ENCODE measurements around the gene ADAM8. TPM values are rescaled to one million over a fixed set of nuclear protein-coding genes. Genes with fewer than 3 reads are reported as not detected.

The ADAM8 gene
- total RNA-seq, 1 experiment from 2014 or later: 16.8 TPM

DNA sequence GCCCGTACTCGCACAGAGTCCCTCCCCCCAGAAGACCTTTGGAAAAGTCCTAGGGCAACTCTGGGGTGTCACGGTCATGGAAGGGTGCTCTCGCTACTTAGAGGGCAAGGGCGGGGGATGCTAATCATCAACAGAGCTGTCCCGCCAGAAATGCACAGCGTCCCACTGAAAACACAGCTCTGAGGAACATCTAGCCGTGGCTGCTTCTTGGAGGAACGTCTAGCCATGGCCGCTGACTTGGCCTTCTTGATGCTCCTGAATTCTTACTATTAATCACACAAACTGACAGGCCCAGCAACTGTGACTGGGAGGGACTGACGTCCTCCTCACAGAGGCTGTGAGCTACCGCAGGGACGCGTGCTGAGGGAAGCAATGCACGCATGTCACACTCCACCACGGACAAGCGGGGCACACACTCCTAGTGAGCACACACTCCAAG lies 30.3 kb upstream of the ADAM8 start:
- ChIA-PET CTCF (interaction anchor here (0.9 to 1.7 kb wide), 4 partner anchors 8 to 213 kb away, joined by 3 to 6 read pairs (median 4); no protein-coding TSS in a partner anchor), POLR2A (no interaction called here)
- no peaks in the 10 kb centered on the region for H3K27me3 ChIP-seq (replicated peaks; ENCODE audit: control insufficient read depth, insufficient read depth, low read length)
- Mint-ChIP-seq H3K4me3 (ENCODE audit: unreplicated experiment) (peak overlapping the region; percentile 99), H3K27me3 (ENCODE audit: insufficient read depth, unreplicated experiment) (no peaks in the 10 kb centered on the region), H3K4me1 (ENCODE audit: low read depth, unreplicated experiment) (peaks cover 16% of the 10 kb centered on the region), H3K9me3 (ENCODE audit: unreplicated experiment) (no peaks in the 10 kb centered on the region), H3K36me3 (ENCODE audit: insufficient read depth, unreplicated experiment) (peaks cover 46% of the 10 kb centered on the region), H3K27ac (ENCODE audit: unreplicated experiment) (peak overlapping the region; percentile 100)
- TF ChIP-seq, protein P1, sequence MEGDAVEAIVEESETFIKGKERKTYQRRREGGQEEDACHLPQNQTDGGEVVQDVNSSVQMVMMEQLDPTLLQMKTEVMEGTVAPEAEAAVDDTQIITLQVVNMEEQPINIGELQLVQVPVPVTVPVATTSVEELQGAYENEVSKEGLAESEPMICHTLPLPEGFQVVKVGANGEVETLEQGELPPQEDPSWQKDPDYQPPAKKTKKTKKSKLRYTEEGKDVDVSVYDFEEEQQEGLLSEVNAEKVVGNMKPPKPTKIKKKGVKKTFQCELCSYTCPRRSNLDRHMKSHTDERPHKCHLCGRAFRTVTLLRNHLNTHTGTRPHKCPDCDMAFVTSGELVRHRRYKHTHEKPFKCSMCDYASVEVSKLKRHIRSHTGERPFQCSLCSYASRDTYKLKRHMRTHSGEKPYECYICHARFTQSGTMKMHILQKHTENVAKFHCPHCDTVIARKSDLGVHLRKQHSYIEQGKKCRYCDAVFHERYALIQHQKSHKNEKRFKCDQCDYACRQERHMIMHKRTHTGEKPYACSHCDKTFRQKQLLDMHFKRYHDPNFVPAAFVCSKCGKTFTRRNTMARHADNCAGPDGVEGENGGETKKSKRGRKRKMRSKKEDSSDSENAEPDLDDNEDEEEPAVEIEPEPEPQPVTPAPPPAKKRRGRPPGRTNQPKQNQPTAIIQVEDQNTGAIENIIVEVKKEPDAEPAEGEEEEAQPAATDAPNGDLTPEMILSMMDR (IDR thresholded peaks at IDR 0.05; ENCODE audit: insufficient read depth in 1 of 2, low read depth in 1 of 2, low read length in 1 of 2, severe bottlenecking in 1 of 2, unreplicated experiment in 1 of 2): no peak
- H3K4me3 ChIP-seq (ENCODE audit: low read depth, low read length): no peak overlapping the region
- peaks cover 7% of the 10 kb centered on the region for H3K4me1 ChIP-seq
- BruUV-seq (replicated peaks): no TSS peak
- no peaks in the 10 kb centered on the region for H3K9me3 ChIP-seq
- peaks cover 10% of the 10 kb centered on the region for H3K36me3 ChIP-seq (ENCODE audit: control insufficient read depth, insufficient read depth, low read length)
- no peak for DNase-seq
- intact Hi-C loops (cut with micrococcal nuclease; ENCODE audit: unreplicated experiment): loop anchor here (1.0 to 5.0 kb wide), 5 partner anchors 29 to 165 kb away; partner anchors contain the start of gene PAOX

DNA sequence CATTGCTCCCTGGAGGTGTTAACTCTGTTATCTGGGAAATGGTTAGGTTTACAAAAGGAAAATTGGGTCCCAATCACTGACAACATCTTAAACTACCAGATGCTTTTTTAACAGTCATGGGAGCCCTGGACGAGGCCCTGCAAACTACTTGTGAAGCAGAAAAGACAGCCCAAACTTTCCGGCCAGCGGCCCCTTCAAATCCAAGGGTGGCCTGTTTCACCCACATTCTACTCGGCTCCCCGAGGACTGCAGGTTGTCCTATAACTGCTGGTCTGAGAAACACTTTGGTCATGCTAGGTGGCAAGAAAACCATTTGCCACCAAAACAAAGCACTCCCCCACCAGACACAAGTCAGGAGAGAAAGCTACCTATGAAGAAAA lies 29.4 kb upstream of the ADAM8 start:
- Mint-ChIP-seq H3K4me3 (ENCODE audit: unreplicated experiment) (no peak overlapping the region), H3K9me3 (ENCODE audit: unreplicated experiment) (no peaks in the 10 kb centered on the region), H3K4me1 (ENCODE audit: low read depth, unreplicated experiment) (peaks cover 16% of the 10 kb centered on the region), H3K36me3 (ENCODE audit: insufficient read depth, unreplicated experiment) (peaks cover 44% of the 10 kb centered on the region), H3K27me3 (ENCODE audit: insufficient read depth, unreplicated experiment) (no peaks in the 10 kb centered on the region), H3K27ac (ENCODE audit: unreplicated experiment) (no peak overlapping the region)
- H3K36me3 ChIP-seq (ENCODE audit: control insufficient read depth, insufficient read depth, low read length): peaks cover 12% of the 10 kb centered on the region
- CTCF ChIA-PET: no interaction called here
- H3K27me3 ChIP-seq (replicated peaks; ENCODE audit: control insufficient read depth, insufficient read depth, low read length): no peaks in the 10 kb centered on the region
- BruUV-seq (replicated peaks): no TSS peak
- H3K9me3 ChIP-seq: no peaks in the 10 kb centered on the region
- no peak for DNase-seq
- no peak overlapping the region for H3K4me3 ChIP-seq (ENCODE audit: low read depth, low read length)
- peaks cover 7% of the 10 kb centered on the region for H3K4me1 ChIP-seq
- intact Hi-C loops (cut with micrococcal nuclease; ENCODE audit: unreplicated experiment): loop anchor here (5.0 kb wide), 4 partner anchors 44 to 164 kb away; partner anchors contain the start of gene PAOX
- POLR2A ChIA-PET: no interaction called here
- TF ChIP-seq, protein P1 (IDR thresholded peaks at IDR 0.05; ENCODE audit: insufficient read depth in 1 of 2, low read depth in 1 of 2, low read length in 1 of 2, severe bottlenecking in 1 of 2, unreplicated experiment in 1 of 2): no peak

DNA sequence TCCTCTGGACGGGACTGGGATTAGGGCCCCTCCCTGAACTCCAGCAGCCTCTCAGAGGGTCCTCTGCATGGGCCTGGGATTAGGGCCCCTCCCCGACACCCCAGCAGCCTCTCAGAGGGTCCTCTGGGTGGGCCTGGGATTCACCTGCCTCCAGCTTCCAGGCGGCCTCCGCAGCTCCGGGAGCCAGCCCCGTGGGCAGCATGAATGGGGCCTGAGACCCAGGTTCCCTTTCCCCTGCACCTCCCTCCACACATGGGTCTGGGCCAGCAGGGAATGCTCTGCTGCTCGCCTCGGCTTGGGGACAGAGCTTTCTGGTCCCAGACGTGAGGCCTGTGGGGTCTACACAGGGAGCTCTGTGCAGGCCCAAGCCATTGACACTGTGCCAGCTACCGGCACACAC lies 26.5 kb upstream of the ADAM8 start:
- Mint-ChIP-seq H3K36me3 (ENCODE audit: insufficient read depth, unreplicated experiment) (peaks cover 53% of the 10 kb centered on the region), H3K9me3 (ENCODE audit: unreplicated experiment) (no peaks in the 10 kb centered on the region), H3K27ac (ENCODE audit: unreplicated experiment) (no peak overlapping the region), H3K27me3 (ENCODE audit: insufficient read depth, unreplicated experiment) (no peaks in the 10 kb centered on the region), H3K4me1 (ENCODE audit: low read depth, unreplicated experiment) (peaks cover 16% of the 10 kb centered on the region), H3K4me3 (ENCODE audit: unreplicated experiment) (no peak overlapping the region)
- CTCF ChIA-PET: no interaction called here
- no peaks in the 10 kb centered on the region for H3K9me3 ChIP-seq
- POLR2A ChIA-PET: no interaction called here
- intact Hi-C loops (cut with micrococcal nuclease; ENCODE audit: unreplicated experiment): no loop called here
- no peaks in the 10 kb centered on the region for H3K27me3 ChIP-seq (replicated peaks; ENCODE audit: control insufficient read depth, insufficient read depth, low read length)
- TF ChIP-seq, protein P1 (IDR thresholded peaks at IDR 0.05; ENCODE audit: insufficient read depth in 1 of 2, low read depth in 1 of 2, low read length in 1 of 2, severe bottlenecking in 1 of 2, unreplicated experiment in 1 of 2): no peak
- no peak for DNase-seq
- peaks cover 7% of the 10 kb centered on the region; the same call in 1 of the 2 replicates for H3K36me3 ChIP-seq (ENCODE audit: control insufficient read depth, insufficient read depth, low read length)
- BruUV-seq (replicated peaks): no TSS peak
- peaks cover 7% of the 10 kb centered on the region for H3K4me1 ChIP-seq
- H3K4me3 ChIP-seq (ENCODE audit: low read depth, low read length): no peak overlapping the region
